Endothelial cell of umbilical vein (primary cell): ENCODE measurements around the gene ACTL6A.

Experiments
- EZH2 ChIP-seq: IDR thresholded peaks from 2 replicates; pipeline ENCODE4 v1.6.1; 2012; ENCODE audit warnings: borderline replicate concordance, low read depth, mild to moderate bottlenecking, moderate library complexity, low read length, inconsistent platforms; ENCODE audit not compliant: severe bottlenecking
- TF ChIP-seq, protein P1 (sequence below), 2 donors: IDR thresholded peaks; 1 replicate in 1 of 2; 2 replicates in 1 of 2; pipeline ENCODE4 v1.5.1; 2011; ENCODE audit warnings: low read length in 2 of 2, mild to moderate bottlenecking in 2 of 2, moderate library complexity in 2 of 2, control low read depth in 1 of 2, inconsistent platforms in 1 of 2, low read depth in 1 of 2; ENCODE audit not compliant: insufficient read depth in 1 of 2; ENCODE audit errors: extremely low read depth in 1 of 2

DNA sequence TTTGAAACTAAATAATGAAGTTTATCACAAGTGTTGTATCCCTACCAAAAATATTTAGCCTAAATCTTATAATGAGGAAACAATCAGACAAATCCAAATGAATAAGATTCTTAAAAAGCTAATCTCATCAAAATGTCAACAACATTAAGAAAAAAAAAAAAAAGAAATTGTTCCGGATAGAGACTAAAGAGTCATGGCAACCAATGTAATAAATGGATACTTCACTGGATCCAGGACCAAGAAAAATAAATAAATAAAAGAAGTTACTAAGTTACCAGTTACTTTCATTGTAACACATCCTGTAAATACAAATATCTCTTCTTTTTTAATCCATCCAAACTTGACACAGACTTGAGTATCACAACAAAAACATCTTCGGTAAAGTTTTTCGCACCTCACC lies 41.1 kb downstream of the ACTL6A start:
- TF ChIP-seq, protein P1, sequence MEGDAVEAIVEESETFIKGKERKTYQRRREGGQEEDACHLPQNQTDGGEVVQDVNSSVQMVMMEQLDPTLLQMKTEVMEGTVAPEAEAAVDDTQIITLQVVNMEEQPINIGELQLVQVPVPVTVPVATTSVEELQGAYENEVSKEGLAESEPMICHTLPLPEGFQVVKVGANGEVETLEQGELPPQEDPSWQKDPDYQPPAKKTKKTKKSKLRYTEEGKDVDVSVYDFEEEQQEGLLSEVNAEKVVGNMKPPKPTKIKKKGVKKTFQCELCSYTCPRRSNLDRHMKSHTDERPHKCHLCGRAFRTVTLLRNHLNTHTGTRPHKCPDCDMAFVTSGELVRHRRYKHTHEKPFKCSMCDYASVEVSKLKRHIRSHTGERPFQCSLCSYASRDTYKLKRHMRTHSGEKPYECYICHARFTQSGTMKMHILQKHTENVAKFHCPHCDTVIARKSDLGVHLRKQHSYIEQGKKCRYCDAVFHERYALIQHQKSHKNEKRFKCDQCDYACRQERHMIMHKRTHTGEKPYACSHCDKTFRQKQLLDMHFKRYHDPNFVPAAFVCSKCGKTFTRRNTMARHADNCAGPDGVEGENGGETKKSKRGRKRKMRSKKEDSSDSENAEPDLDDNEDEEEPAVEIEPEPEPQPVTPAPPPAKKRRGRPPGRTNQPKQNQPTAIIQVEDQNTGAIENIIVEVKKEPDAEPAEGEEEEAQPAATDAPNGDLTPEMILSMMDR (IDR thresholded peaks at IDR 0.05; ENCODE audit: extremely low read depth in 1 of 2, insufficient read depth in 1 of 2, low read depth in 1 of 2, low read length in 2 of 2), result no peak
- TF ChIP-seq EZH2, result no peak
